Peyer's patch (tissue), 4 donors: Measurements from ENCODE around the gene MACROD2.

Source experiments
- CTCF ChIP-seq, 6 experiments: fragments of 450-650 bp in 4 of 6; fragments of 200-600 bp in 2 of 6; sonication (generic) in 1 of 6; IDR thresholded peaks; one replicate each; pipeline ENCODE4 v1.5.1; 2017 to 2019; ENCODE audit warnings: antibody characterized with exemption in 6 of 6, mild to moderate bottlenecking in 3 of 6, moderate library complexity in 1 of 6
- POLR2A ChIP-seq, 2 donors: fragments of 450-650 bp; IDR thresholded peaks; one replicate each; pipeline ENCODE4 v1.5.1; 2017; ENCODE audit warnings: antibody characterized with exemption in 2 of 2, mild to moderate bottlenecking in 2 of 2, moderate library complexity in 2 of 2

GRCh38 chr20:15817351-15817750 lies 1822.0 kb downstream of the MACROD2 start:
- TF ChIP-seq POLR2A (IDR thresholded peaks at IDR 0.05) (no peak), CTCF (IDR thresholded peaks at IDR 0.05) (no peak)
